GM12892 (cell line): ENCODE measurements around the gene CHSY3.

ENCODE experiments used
- DNase-seq: peaks from one replicate; pipeline ENCODE4 v3.0.0; 2011; ENCODE audit not compliant: insufficient read length
- FAIRE-seq: peaks from 2 replicates; lab custom pipeline; 2011; peaks lifted over from hg19 to GRCh38; lab: Jason Lieb, UNC
- POLR2A ChIP-seq: IDR thresholded peaks from 2 replicates; pipeline ENCODE4 v1.6.1; 2011; ENCODE audit warnings: low read depth, low read length, control low read depth
- POLR2AphosphoS5 ChIP-seq: IDR thresholded peaks from 2 replicates; pipeline ENCODE4 v1.6.1; 2011; ENCODE audit warnings: low read depth, low read length, control low read depth
- TAF1 ChIP-seq: IDR thresholded peaks from 2 replicates; pipeline ENCODE4 v1.6.1; 2011; ENCODE audit warnings: low read depth, mild to moderate bottlenecking, control low read depth, low read length, borderline replicate concordance

Gene CHSY3

GRCh38 chr5:129960831-129961230 lies 56.6 kb downstream of the CHSY3 start:
- FAIRE-seq = no peak
- no peak for DNase-seq
- TF ChIP-seq TAF1 (no peak), POLR2A (no peak)

DNA sequence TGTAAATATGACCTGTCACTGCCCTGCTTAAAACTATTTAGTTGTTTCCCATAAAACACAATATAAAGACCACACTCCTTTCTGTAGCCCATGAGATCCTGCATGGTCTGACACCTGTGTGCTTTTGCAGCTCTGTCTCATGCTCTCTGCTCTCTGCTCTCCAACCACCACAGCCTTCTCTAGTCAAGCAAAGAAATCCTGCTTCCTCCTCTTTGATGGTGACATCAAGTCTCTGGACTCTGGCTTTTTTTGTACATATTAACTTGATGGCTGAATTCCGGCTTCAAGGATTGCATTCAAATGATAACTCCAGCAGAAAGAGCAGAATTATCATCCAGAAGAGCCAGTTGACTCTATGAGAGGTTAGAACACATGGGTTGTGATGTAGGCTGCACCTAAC lies 58.2 kb downstream of the CHSY3 start:
- TF ChIP-seq POLR2A (no peak), POLR2AphosphoS5 (no peak), TAF1 (no peak)
- DNase-seq (no peak), FAIRE-seq (no peak)

DNA sequence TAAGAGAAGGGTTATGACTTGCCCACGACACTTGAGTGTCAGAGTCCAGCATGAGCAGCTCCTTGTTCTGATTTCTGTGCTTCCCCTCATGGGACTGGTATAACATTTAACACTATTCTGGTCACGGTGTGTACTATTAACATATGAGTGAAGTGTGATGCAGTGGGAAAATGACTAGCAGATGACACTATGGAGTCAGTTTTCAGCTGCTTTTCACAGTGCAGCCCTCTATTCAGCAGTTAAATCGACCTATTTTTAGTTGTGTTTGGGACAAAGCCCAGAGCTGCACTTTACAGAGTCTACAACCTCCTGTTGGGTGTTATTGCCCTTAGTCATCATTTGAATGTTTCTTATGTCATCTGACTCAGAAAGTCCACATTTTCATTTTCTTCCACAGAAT lies 59.1 kb downstream of the CHSY3 start:
- DNase-seq (no peak), FAIRE-seq (no peak)
- TF ChIP-seq TAF1 (no peak), POLR2A (no peak), POLR2AphosphoS5 (no peak)

DNA sequence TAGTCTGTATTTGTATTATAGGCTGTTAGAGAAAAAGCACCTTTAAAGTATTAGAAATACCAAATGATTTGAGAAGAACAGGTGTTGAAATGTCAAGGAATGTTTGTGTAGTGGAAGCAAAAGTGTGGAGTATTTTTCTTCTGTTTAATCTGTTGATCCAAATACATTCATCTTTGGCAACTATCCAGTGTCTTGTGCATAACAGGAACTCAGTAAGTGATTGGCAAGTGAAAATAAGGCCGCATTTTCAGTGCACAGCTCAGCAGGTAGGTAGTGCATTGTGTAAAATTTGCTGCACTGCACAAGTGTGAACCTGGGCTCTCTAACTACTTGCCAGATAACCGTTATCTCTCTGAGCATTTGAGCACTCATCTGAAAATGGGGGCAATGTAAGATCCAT lies 61.8 kb downstream of the CHSY3 start:
- FAIRE-seq = no peak
- no peak for TF ChIP-seq TAF1
- TF ChIP-seq POLR2A = no peak
- TF ChIP-seq POLR2AphosphoS5 = no peak

GRCh38 chr5:129971714-129972113 lies 67.4 kb downstream of the CHSY3 start:
- FAIRE-seq (no peak), DNase-seq (no peak)
- no peak for TF ChIP-seq TAF1
- TF ChIP-seq POLR2AphosphoS5 = no peak
- TF ChIP-seq POLR2A = no peak

More for the DNA sequence above, 61.8 kb downstream of the CHSY3 start:
- DNase-seq = no peak

DNA sequence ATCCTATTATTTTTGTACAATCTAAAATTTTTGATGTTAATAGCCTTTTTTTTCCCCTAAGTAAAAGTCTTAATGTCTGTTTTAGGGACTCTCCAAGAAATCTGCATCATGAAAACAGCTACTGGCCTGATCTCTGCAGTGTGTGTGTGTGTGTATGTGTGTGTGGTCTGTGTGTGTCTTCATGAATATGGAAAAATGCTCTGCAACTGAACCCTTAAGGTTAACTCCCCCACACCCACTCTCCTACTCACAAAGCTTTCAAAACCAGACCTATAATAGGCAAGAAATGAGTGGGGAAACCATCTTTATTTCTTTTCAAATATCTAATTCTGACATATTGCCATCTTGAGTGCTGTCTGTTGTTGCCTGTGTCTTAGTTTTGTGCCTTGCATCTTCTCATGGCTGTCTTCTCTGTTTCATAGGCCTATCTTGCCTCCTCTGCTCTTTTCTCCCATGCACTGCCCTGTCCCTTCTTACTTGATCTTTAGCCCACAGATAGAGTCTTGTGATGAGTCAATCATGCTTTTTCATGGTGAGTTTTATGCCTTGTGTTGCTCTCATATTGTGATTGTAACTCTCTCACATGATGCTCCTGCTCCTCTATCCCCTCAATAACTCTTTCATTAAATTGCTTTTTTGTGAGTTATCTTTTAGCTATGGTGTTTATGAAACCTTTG lies 68.3 kb downstream of the CHSY3 start:
- DNase-seq = no peak
- no peak for TF ChIP-seq POLR2A
- TF ChIP-seq TAF1 = no peak
- no peak for TF ChIP-seq POLR2AphosphoS5
- no peak for FAIRE-seq

DNA sequence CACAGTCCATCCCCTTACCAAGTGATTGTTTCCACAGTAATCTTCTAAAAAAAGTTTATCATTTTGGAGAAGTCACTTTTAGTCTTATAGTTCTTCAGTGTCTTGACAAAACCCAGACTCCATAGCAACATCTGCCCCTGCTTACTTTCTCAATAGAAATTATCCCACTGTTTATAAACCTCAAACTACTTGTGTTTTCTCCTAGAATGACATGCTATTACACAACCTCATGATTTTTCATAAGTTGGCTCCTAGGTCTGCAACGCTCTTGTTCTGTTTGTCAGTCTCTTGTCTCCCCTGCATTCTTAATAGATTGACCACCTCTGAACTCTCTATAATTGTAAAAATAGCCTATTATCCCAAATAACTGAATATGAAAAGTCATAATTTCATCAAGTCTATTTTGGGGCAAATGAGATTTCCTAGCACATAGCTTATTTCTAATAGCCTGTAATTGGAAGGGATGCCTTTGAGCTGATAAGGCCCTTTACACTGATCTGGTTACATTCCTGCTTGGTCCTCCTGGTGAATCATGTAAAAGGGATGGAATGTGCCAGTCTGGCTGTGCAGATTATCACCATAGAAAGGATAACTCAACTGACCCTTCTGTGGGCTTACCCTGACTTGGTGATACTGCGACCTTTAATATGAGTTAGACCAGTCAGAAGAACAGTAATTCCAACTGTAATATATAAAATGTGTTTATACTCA lies 69.6 kb downstream of the CHSY3 start:
- no peak for TF ChIP-seq TAF1
- no peak for TF ChIP-seq POLR2A
- no peak for TF ChIP-seq POLR2AphosphoS5
- no peak for FAIRE-seq
- DNase-seq = no peak

- no peak for FAIRE-seq
- TF ChIP-seq POLR2AphosphoS5 (no peak), POLR2A (no peak), TAF1 (no peak)
- DNase-seq = no peak
Observed at GRCh38 chr5:129977810-129978209, 73.5 kb downstream of the CHSY3 start.

- no peak for DNase-seq
- no peak for TF ChIP-seq POLR2AphosphoS5
- no peak for TF ChIP-seq POLR2A
- no peak for TF ChIP-seq TAF1
- FAIRE-seq = no peak
Observed at GRCh38 chr5:129978270-129978669, 74.0 kb downstream of the CHSY3 start.

GRCh38 chr5:129988453-129988852 lies 84.2 kb downstream of the CHSY3 start:
- FAIRE-seq = no peak
- DNase-seq = no peak
- TF ChIP-seq POLR2AphosphoS5 (no peak), TAF1 (no peak), POLR2A (no peak)

GRCh38 chr5:129991780-129992179 lies 87.5 kb downstream of the CHSY3 start:
- DNase-seq = no peak
- FAIRE-seq = no peak
- TF ChIP-seq TAF1 (no peak), POLR2AphosphoS5 (no peak), POLR2A (no peak)

DNA sequence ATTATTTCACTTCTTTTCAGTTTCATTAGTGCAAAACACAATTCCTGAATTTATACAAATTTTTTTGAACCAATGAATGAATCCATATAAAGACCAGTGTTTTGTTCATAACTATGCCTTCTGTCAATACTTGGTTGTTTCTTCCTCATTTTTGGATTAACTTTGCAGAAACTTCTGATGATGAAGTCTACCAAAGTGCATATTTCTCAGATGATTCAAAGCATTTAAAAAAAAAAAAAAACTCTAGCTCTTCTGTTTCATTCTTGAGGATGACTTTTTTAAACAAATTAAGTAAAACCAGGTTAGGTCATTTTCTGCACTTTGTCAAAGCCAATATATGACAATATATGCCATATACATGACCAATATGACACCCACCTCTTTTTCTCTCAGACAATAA lies 92.6 kb downstream of the CHSY3 start:
- FAIRE-seq (no peak), DNase-seq (no peak)
- TF ChIP-seq TAF1 = no peak

DNA sequence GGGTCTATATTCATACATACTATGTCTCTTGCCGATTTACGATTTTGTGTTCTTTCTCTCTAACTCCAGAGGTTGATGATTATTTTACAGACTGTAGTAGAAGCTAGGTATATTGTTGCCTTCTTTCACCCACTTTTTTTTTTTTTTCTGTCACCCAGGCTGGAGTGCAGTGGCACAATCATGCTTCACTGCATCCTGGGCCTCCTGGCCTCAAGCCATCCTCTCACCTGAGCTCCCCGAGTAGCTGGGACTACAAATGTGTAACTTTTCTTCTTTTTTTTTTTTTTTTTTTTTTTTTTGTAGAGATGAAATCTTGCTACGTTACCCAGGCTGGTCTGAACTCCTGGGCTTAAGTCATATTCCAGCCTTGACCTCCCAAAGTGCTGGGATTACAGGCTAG lies 96.2 kb downstream of the CHSY3 start:
- DNase-seq (no peak), FAIRE-seq (no peak)
- TF ChIP-seq POLR2AphosphoS5 = no peak
- no peak for TF ChIP-seq TAF1
- TF ChIP-seq POLR2A = no peak
